GM18499 (cell line): ENCODE results near the gene AGMO.

ENCODE experiments used
- ATAC-seq: cut with Tn5 transposase; IDR thresholded peaks from one replicate; pipeline ENCODE4 v1.9.1; 2021; ENCODE audit warnings: moderate number of reproducible peaks; ENCODE audit not compliant: insufficient read depth, unreplicated experiment

The AGMO gene

DNA sequence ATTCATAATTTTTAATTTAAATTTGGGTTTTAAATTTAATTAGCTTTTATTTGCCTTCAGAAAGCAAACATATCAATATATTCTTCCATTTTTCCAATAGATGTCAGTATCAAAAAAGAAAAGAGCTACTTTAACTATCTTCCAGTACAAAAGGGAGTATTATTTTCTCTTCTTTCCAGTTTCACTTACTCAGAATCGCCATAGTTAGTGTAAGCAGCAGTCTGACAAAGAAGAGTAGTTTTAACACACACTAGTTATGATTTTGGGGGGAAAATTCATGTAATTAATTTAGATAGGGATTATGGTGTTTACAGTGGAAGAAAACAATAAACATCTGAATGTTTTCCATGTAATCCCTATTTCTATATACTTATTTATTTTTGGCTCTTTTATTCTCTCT, 386.7 kb downstream of the AGMO start:
- ATAC-seq: no peak

DNA sequence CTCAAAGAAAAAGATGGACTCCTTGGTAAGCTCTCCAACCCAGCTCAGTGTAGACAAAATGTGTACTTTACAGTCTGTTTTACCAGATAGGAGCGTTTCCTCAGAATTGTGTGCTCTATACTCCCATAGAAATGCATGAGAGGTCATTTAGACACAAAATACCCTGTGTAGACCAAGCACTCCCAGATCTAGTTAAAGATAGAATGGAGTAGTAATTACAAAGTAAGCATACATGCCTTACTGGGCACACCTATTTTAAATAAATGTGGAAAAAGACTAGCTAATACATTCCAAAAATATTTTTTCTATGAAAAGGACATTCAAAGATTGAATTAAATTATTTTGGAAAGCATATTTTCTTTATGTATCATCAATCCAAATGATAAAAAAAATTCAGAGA, 387.3 kb downstream of the AGMO start:
- ATAC-seq: no peak

DNA sequence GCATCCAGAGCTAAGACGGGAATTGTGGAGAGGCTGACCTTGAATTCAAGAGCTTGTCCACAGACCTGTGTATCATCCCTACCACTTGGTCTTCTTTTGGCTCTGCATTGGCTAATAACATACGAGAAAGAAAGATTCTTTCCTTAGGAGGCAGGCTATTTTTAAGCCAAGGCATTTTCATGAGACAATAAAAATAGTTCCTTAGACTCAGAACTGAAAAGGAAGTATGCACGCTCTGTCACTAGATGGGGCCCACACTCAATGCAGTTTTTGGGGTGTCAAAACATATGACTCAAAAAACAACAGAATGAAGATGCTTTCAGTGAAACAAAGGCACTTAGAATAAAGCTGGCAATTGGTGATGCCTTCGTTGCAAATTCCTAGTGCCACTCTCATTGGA, 393.3 kb downstream of the AGMO start:
- ATAC-seq: no peak

DNA sequence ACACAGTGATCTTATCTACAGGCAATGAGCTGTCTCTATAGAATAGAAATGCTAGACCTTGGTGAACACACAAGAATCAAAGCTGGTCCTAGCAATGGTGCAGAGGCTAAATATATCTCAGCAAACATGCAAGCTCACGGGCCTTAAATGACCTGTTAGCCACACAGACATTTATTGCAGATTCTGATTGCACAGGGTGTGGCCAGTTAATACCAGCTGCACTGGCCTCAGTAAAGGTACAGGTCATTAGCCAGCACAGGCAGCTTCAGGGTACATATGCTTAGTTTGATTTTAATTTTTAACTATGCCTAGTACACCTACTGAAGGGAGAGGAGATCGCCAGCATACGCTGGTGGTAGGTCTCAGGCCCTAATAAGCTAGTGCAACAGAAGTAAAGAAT, 393.9 kb downstream of the AGMO start:
- no peak for ATAC-seq

DNA sequence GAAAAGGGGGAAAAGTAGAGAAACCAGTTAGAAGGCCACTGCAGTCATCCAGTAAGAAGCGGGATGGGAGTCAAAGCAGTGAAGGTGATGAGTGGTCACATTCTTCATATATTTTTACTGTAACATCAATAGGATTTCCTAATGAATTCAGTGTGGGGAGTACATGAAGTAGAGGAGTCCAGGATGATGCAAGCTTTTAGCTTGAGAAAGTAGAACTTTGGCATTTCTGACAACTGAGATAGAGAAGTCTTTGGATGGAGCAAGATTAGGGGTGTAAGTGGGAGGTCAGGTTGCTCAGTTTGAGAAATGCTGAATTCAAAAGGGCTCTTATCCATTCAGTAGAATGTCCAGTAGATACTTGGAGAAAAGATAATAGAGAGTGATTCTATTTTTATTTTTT, 395.2 kb downstream of the AGMO start:
- ATAC-seq: no peak

DNA sequence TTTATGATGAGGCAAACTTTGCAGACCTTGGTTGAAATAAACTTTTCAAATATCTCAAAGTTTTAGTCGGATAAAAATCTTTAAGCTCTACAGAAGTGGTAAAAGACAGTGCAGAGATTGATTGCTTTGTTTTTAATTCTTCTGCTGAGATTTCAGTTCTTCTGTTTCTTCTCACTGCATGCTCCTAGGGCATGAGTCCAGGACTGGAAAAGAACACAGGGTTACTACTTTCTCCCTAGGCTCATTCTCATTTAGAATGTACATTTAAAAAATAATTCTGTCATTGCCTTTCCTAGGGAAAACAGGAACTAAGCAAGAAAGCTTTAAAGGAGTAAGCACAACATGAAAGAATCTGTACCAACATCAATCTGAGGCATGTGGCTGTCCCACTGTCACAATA, 402.6 kb downstream of the AGMO start:
- no peak for ATAC-seq

DNA sequence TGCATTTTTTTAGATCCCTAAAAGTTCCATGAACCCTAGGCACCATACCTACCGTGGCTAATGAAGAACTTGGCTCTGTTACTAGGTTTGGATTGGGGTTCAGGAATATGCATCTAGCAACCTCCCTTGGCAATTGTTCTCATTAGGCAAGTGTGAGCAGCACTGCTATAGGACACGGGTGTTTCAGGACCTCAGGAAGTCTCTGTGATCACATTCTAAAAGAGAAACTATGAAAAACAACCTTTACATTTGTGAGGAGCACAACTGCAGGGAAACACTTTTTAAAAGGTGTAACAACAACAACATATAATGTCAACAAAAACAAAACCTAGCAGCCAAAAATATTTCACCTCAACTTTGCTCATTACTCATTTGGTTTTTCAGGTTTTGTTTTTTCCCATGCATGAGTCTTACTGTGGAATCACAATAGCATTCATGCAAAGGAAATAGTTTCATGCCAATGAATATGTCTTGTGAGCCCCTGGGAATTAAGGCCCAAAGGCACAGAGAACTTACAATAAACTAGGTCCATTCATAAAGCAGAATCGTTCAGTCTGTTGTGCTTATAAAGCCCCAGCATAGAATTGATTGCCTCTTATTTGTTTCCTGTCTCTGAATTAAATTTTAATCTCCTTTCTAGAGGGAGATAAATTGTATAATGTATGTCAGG, 403.5 kb downstream of the AGMO start:
- no peak for ATAC-seq
